Esophagus muscularis mucosa (tissue), 3 donors: ENCODE data around the gene TP53I11.

Experiments
- CTCF ChIP-seq, 3 experiments: fragments of 200-600 bp in 2 of 3; fragments of 450-650 bp in 1 of 3; sonication (generic) in 2 of 3; IDR thresholded peaks; one replicate each; pipeline ENCODE4 v1.5.1; 2017 to 2019; ENCODE audit warnings: antibody characterized with exemption in 3 of 3, mild to moderate bottlenecking in 2 of 3, moderate library complexity in 1 of 3
- POLR2AphosphoS5 ChIP-seq, 2 donors: sonication (generic); formaldehyde crosslinking; IDR thresholded peaks; one replicate each; pipeline ENCODE4 v1.6.1; 2017; ENCODE audit warnings: antibody characterized with exemption in 2 of 2

GRCh38 chr11:44982496-44983062 lies 31.9 kb upstream of the TP53I11 start:
- TF ChIP-seq CTCF (IDR thresholded peaks at IDR 0.05) (no peak), POLR2AphosphoS5 (IDR thresholded peaks at IDR 0.05) (no peak)
